Esophagus muscularis mucosa (tissue), 3 donors: Measurements from ENCODE around the gene SNAPC3.

ENCODE experiments used
- CTCF ChIP-seq, 3 experiments: fragments of 200-600 bp in 2 of 3; fragments of 450-650 bp in 1 of 3; sonication (generic) in 2 of 3; IDR thresholded peaks; one replicate each; pipeline ENCODE4 v1.5.1; 2017 to 2019; ENCODE audit warnings: antibody characterized with exemption in 3 of 3, mild to moderate bottlenecking in 2 of 3, moderate library complexity in 1 of 3
- POLR2A ChIP-seq: fragments of 450-650 bp; IDR thresholded peaks from one replicate; pipeline ENCODE4 v1.6.1; 2017; ENCODE audit warnings: antibody characterized with exemption, moderate library complexity, mild to moderate bottlenecking, low read depth
- POLR2AphosphoS5 ChIP-seq, 2 donors: sonication (generic); formaldehyde crosslinking; IDR thresholded peaks; one replicate each; pipeline ENCODE4 v1.6.1; 2017; ENCODE audit warnings: antibody characterized with exemption in 2 of 2

GRCh38 chr9:15390201-15390600 is 32.5 kb upstream of the SNAPC3 start:
- TF ChIP-seq CTCF (IDR thresholded peaks at IDR 0.05) = no peak
- TF ChIP-seq POLR2A = no peak
- TF ChIP-seq POLR2AphosphoS5 (IDR thresholded peaks at IDR 0.05) = no peak
